Tibial nerve (tissue), 4 donors: ENCODE measurements around the gene KAZN. TPM values are rescaled to one million over a fixed set of nuclear protein-coding genes. Genes with fewer than 3 reads are reported as not detected.

Source experiments
- DNase-seq, 2 donors: peaks; one replicate each; pipeline ENCODE4 v3.0.0-alpha.2; 2019; ENCODE audit warnings: low spot score in 2 of 2
- H3K27ac ChIP-seq, 4 donors: fragments of 200-600 bp; sonication (generic) in 3 of 4; one replicate each; pipeline ENCODE4 v1.5.1; 2017 to 2019; ENCODE audit warnings: mild to moderate bottlenecking in 1 of 4
- H3K27me3 ChIP-seq, 2 donors: fragments of 200-600 bp; sonication (generic) in 1 of 2; one replicate each; pipeline versions ENCODE4 v1.5.1 to v1.6.0; 2017 to 2019
- H3K36me3 ChIP-seq, 3 donors: fragments of 200-600 bp; sonication (generic); one replicate each; pipeline ENCODE4 v1.5.1; 2018 to 2019
- H3K4me1 ChIP-seq, 4 donors: fragments of 200-600 bp; sonication (generic) in 3 of 4; one replicate each; pipeline ENCODE4 v1.5.1; 2017 to 2019
- H3K4me3 ChIP-seq, 4 donors: fragments of 200-600 bp; sonication (generic) in 3 of 4; one replicate each; pipeline ENCODE4 v1.5.1; 2017 to 2019; ENCODE audit warnings: mild to moderate bottlenecking in 1 of 4, moderate library complexity in 1 of 4
- H3K9me3 ChIP-seq, 4 donors: fragments of 200-600 bp; sonication (generic) in 3 of 4; one replicate each; pipeline ENCODE4 v1.5.1; 2017 to 2019
- EP300 ChIP-seq, 2 donors: sonication (generic); formaldehyde crosslinking; IDR thresholded peaks; one replicate each; pipeline ENCODE4 v1.6.1; 2017; ENCODE audit warnings: antibody characterized with exemption in 2 of 2, mild to moderate bottlenecking in 1 of 2
- POLR2A ChIP-seq, 2 donors: fragments of 450-650 bp; IDR thresholded peaks; one replicate each; pipeline ENCODE4 v1.6.1; 2017; ENCODE audit warnings: antibody characterized with exemption in 2 of 2, mild to moderate bottlenecking in 2 of 2, moderate library complexity in 2 of 2
- WGBS, 2 donors: methylation state at CpG; one replicate each; pipeline ENCODE4 v1.1.5; 2018; 5-methylcytosine and 5-hydroxymethylcytosine counted together
- total RNA-seq, 4 donors: library from RNA; depleted of rRNA; stranded (reverse); fragments of >200 nt; gene quantifications; one replicate each; pipeline ENCODE4 v1.1.0, GENCODE V29; 2016
- TF ChIP-seq, protein P1 (sequence below), 5 experiments: fragments of 200-600 bp in 3 of 5; fragments of 450-650 bp in 2 of 5; sonication (generic) in 3 of 5; IDR thresholded peaks; one replicate each; pipeline ENCODE4 v1.5.1; 2016 to 2019; ENCODE audit warnings: antibody characterized with exemption in 5 of 5, mild to moderate bottlenecking in 3 of 5, moderate library complexity in 2 of 5

KAZN gene
- total RNA-seq, 4 donors from 2014 or later = 16.0 to 29.2 (median 22.2) TPM

DNA sequence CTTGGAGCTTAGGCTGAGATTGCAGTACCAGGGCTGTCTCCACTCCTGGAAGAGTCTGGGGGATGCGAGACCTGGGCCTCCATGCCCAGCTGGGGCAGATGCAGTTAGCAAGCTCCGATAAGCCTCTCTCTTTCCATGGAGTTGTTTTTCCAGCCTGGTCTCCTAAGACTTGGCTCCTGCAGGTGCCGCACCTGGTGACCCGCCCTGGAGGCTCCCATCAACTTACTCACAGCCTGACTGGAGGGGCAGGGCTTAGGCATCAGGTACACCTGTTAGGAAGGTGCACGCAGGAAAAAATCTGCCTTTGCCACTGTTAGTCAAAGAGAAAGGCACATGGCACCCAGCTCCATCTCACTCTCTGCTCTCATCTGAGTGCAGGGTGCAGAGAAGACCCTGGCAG, 356.9 kb downstream of the KAZN start:
- WGBS, 2 donors = 89 to 94% methylated on average over 4 to 5 of the region's 5 CpGs
- Histone ChIP-seq H3K9me3 (peaks cover 0 to 8% (median 0%) of the 10 kb centered on the region in 4 donors), H3K27ac (no peak overlapping the region)

DNA sequence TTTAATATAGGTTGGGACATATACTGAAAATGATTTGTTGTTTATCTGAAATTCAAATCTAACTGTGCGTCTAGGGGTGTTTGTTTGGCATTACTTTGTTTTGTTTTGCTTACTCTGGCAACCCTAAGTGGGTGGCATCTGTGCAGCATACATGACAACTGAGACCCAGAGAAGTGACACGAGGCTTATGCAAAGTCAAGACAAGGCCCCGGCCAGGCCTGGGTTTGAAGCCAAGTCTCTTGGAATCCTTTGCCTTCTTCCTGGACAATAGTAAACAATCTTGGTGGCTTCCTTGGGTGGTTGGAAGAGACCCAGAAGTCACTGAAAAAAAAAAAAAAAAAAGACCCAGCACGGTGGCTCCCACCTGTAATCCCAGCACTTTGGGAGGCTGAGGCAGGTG, 357.5 kb downstream of the KAZN start:
- Histone ChIP-seq H3K9me3 (peaks cover 0 to 8% (median 0%) of the 10 kb centered on the region in 4 donors), H3K27ac (no peak overlapping the region), H3K4me3 (no peak overlapping the region), H3K27me3 (no peaks in the 10 kb centered on the region), H3K4me1 (peaks cover 0 to 8% (median 0%) of the 10 kb centered on the region in 4 donors), H3K36me3 (peaks cover 0 to 7% (median 0%) of the 10 kb centered on the region in 3 donors)
- TF ChIP-seq POLR2A (IDR thresholded peaks at IDR 0.05) (no peak), EP300 (IDR thresholded peaks at IDR 0.05) (no peak)
- TF ChIP-seq, protein P1, sequence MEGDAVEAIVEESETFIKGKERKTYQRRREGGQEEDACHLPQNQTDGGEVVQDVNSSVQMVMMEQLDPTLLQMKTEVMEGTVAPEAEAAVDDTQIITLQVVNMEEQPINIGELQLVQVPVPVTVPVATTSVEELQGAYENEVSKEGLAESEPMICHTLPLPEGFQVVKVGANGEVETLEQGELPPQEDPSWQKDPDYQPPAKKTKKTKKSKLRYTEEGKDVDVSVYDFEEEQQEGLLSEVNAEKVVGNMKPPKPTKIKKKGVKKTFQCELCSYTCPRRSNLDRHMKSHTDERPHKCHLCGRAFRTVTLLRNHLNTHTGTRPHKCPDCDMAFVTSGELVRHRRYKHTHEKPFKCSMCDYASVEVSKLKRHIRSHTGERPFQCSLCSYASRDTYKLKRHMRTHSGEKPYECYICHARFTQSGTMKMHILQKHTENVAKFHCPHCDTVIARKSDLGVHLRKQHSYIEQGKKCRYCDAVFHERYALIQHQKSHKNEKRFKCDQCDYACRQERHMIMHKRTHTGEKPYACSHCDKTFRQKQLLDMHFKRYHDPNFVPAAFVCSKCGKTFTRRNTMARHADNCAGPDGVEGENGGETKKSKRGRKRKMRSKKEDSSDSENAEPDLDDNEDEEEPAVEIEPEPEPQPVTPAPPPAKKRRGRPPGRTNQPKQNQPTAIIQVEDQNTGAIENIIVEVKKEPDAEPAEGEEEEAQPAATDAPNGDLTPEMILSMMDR (IDR thresholded peaks at IDR 0.05) = no peak
- 60 to 65% methylated on average over 4 of the region's 4 CpGs for WGBS, 2 donors
- DNase-seq = no peak

More for the DNA sequence above, 356.9 kb downstream of the KAZN start:
- DNase-seq = no peak
- Histone ChIP-seq H3K4me3 (no peak overlapping the region), H3K36me3 (peaks cover 0 to under 1% (median 0%) of the 10 kb centered on the region in 3 donors), H3K27me3 (no peaks in the 10 kb centered on the region), H3K4me1 (peaks cover 0 to 11% (median 0%) of the 10 kb centered on the region in 4 donors)
- TF ChIP-seq EP300 (IDR thresholded peaks at IDR 0.05) (no peak), POLR2A (IDR thresholded peaks at IDR 0.05) (no peak)
- TF ChIP-seq, protein P1 (IDR thresholded peaks at IDR 0.05) = no peak

DNA sequence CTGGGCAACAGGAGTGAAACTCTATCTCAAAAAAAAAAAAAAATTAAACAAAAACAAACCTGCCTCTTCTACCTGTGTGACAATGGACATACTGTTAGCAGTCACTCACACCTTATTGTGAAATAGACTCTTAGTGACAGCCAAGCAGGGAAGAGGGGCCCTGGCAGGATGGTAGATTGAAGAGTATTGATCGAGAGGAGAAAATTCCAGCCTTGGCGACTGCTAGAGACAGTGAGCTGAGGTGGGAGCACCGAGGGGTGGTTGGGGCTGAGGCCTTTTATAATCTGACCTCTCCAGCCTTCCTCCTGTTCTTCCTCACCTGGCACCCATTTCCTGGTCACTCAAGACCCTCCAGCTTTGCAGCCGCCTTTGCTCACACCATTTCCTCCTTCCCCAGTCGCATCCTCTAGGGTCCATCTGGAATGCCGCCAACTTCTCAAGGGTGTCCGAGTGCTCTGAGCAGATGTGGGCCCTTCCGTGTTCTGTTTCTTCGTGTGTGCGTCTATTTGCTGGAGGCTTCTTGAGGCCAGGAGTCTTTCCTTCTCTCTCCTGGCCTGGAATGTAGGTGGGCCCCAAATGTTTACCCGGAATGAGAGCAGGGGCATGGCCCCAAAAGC, 358.2 kb downstream of the KAZN start:
- DNase-seq = no peak
- Histone ChIP-seq H3K27ac (no peak overlapping the region), H3K4me1 (peaks cover 0 to 8% (median 0%) of the 10 kb centered on the region in 4 donors), H3K4me3 (no peak overlapping the region), H3K27me3 (no peaks in the 10 kb centered on the region), H3K36me3 (peaks cover 0 to 14% (median 0%) of the 10 kb centered on the region in 3 donors), H3K9me3 (peaks cover 0 to 12% (median 0%) of the 10 kb centered on the region in 4 donors)
- no peak for TF ChIP-seq EP300 (IDR thresholded peaks at IDR 0.05)
- TF ChIP-seq, protein P1 (IDR thresholded peaks at IDR 0.05) = no peak
- no peak for TF ChIP-seq POLR2A (IDR thresholded peaks at IDR 0.05)
- WGBS, 2 donors = 79 to 83% methylated on average over 11 of the region's 11 CpGs

DNA sequence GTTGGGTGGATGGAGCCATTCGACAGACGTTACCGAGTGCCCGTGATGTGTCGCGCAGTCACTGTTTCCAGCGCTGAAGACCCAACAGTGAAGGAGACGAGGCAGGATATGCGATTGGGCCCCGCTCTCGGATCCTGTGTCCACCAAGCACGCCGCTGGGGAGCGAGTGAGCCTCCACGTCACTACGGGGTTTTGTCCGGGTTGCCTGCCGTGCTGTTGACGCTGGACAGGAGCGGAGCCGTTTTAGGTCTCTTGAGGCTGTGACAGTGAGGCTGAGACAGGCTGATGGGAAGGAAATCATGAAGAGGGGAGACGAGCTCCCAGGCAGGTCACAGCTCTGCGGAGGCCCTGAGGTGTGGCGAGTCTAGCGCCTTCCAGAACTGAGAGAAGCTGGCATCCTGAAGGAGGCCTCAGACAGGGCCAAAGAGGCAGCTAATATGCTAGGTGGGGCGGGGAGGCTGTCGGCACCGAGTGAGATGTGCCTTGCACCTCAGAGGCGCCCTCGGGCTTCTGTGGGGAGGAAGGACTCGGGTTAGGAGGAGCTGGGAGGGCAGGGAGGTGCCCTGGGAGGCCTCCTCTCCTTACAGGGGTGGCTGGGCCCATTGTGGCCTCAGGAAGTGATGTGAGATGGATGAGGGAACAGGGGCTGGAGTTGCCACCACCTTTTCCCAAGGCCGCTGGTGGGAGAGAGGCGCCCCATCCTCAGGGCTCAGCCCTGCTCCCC, 359.1 kb downstream of the KAZN start:
- WGBS, 2 donors = 87 to 93% methylated on average over 31 to 33 of the region's 33 CpGs
- TF ChIP-seq EP300 (IDR thresholded peaks at IDR 0.05) (no peak), POLR2A (IDR thresholded peaks at IDR 0.05) (no peak)
- H3K9me3 ChIP-seq = peaks cover 0 to 14% (median 0%) of the 10 kb centered on the region in 4 donors
- H3K4me3 ChIP-seq = no peak overlapping the region
- H3K27ac ChIP-seq = no peak overlapping the region
- peaks cover 0 to 15% (median 0%) of the 10 kb centered on the region in 3 donors for H3K36me3 ChIP-seq
- H3K27me3 ChIP-seq = no peaks in the 10 kb centered on the region
- H3K4me1 ChIP-seq = peaks cover 0 to 8% (median 0%) of the 10 kb centered on the region in 4 donors
- no peak for DNase-seq

DNA sequence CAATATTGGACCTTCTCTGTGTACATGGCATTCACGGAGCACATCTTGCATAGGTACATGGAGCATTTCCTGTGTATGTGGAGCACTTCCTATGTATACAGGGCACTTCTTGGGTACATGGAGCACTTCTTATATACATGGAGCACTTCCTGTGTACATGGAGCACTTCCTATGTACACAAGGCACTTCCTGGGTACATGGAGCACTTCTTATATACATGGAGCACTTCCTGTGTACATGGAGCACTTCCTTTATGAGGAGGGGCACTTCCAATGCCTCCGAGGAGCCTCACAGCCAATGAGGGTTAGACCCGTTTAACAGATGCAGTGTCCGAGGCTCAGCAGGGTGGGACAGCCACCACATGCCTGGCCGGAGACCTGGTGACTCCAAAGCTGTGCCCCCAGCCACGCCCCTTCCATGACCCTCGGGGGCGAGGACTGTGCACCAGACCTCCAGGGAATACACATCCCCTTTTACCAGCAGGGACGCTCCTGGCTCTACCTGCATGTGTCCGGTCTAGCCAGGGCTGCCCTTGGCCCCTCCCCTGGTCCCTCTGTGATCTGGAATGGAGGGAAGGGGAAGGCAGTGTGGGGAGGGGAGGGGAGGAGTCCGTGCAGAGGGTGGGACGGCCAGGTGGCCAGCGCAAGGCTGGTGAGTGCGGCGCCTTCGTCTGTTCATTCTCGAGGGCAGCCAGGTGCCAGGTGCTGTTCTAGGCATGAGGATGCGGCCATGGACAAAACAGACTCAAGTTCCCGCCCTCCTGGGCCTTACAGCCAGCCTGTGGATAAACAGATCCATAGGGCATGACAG, 360.0 kb downstream of the KAZN start:
- peaks cover 0 to 14% (median 0%) of the 10 kb centered on the region in 4 donors for H3K9me3 ChIP-seq
- 86 to 91% methylated on average over 13 to 19 of the region's 19 CpGs for WGBS, 2 donors
- H3K4me3 ChIP-seq = no peak overlapping the region
- no peaks in the 10 kb centered on the region for H3K27me3 ChIP-seq
- no peak for DNase-seq
- H3K4me1 ChIP-seq = no peaks in the 10 kb centered on the region
- TF ChIP-seq POLR2A (IDR thresholded peaks at IDR 0.05) = no peak
- TF ChIP-seq EP300 (IDR thresholded peaks at IDR 0.05) = no peak
- TF ChIP-seq, protein P1 (IDR thresholded peaks at IDR 0.05) = no peak
- H3K36me3 ChIP-seq = peaks cover 0 to 19% (median 0%) of the 10 kb centered on the region in 3 donors
- no peak overlapping the region for H3K27ac ChIP-seq
